Ishikawa (cell line): ENCODE data around the gene DCAF6.

Source experiments
- CEBPB ChIP-seq: IDR thresholded peaks from 2 replicates; pipeline ENCODE4 v1.6.1; 2012
- CREB1 ChIP-seq: IDR thresholded peaks from 2 replicates; pipeline ENCODE4 v1.6.1; 2012; ENCODE audit warnings: low read depth
- EGR1 ChIP-seq: IDR thresholded peaks from 2 replicates; pipeline ENCODE4 v1.6.1; 2012
- EP300 ChIP-seq: IDR thresholded peaks from 2 replicates; pipeline ENCODE4 v1.6.1; 2012; ENCODE audit warnings: borderline replicate concordance
- FOXM1 ChIP-seq: IDR thresholded peaks from 2 replicates; pipeline ENCODE4 v1.6.1; 2012; ENCODE audit warnings: low read depth, borderline replicate concordance
- MAX ChIP-seq: IDR thresholded peaks from 2 replicates; pipeline ENCODE4 v1.6.1; 2012
- NFIC ChIP-seq: IDR thresholded peaks from 2 replicates; pipeline ENCODE4 v1.6.1; 2012
- RAD21 ChIP-seq: IDR thresholded peaks from 2 replicates; pipeline ENCODE4 v1.6.1; 2012; ENCODE audit warnings: low read depth
- REST ChIP-seq: IDR thresholded peaks from 2 replicates; pipeline ENCODE4 v1.6.1; 2012; ENCODE audit warnings: low read depth, mild to moderate bottlenecking
- TAF1 ChIP-seq: IDR thresholded peaks from 2 replicates; pipeline ENCODE4 v1.6.1; 2012; ENCODE audit warnings: low read depth, mild to moderate bottlenecking
- TCF12 ChIP-seq: IDR thresholded peaks from 2 replicates; pipeline ENCODE4 v1.6.1; 2012; ENCODE audit warnings: low read depth
- TEAD4 ChIP-seq: IDR thresholded peaks from 2 replicates; pipeline ENCODE4 v1.6.1; 2012
- USF1 ChIP-seq: IDR thresholded peaks from 2 replicates; pipeline ENCODE4 v1.6.1; 2012
- YY1 ChIP-seq: IDR thresholded peaks from 2 replicates; pipeline ENCODE4 v1.6.1; 2012; ENCODE audit warnings: low read depth
- ZBTB7A ChIP-seq: IDR thresholded peaks from 2 replicates; pipeline ENCODE4 v1.6.1; 2012; ENCODE audit warnings: low read depth

The DCAF6 gene

GRCh38 chr1:168004531-168004930 lies 68.0 kb downstream of the DCAF6 start:
- TF ChIP-seq RAD21 = no peak
- TF ChIP-seq TCF12 = no peak
- no peak for TF ChIP-seq ZBTB7A
- no peak for TF ChIP-seq YY1
- TF ChIP-seq MAX = no peak
- TF ChIP-seq TAF1 = no peak
- TF ChIP-seq REST = no peak
- no peak for TF ChIP-seq TEAD4
- no peak for TF ChIP-seq USF1
- no peak for TF ChIP-seq NFIC
- no peak for TF ChIP-seq EGR1
- no peak for TF ChIP-seq CEBPB
- TF ChIP-seq CREB1 = no peak
- no peak for TF ChIP-seq FOXM1
- no peak for TF ChIP-seq EP300

GRCh38 chr1:168005529-168005928 lies 69.0 kb downstream of the DCAF6 start:
- no peak for TF ChIP-seq REST
- no peak for TF ChIP-seq MAX
- TF ChIP-seq RAD21 = no peak
- no peak for TF ChIP-seq CEBPB
- TF ChIP-seq TEAD4 = no peak

- TF ChIP-seq USF1 (no peak), TEAD4 (no peak), NFIC (no peak), RAD21 (no peak), TCF12 (no peak), CEBPB (no peak), ZBTB7A (no peak), FOXM1 (no peak), YY1 (no peak), EP300 (no peak), CREB1 (no peak), REST (no peak), MAX (no peak), TAF1 (no peak), EGR1 (no peak)
These were observed 71.2 kb downstream of the DCAF6 start for GRCh38 chr1:168007691-168008090.

GRCh38 chr1:168008595-168008994 lies 72.1 kb downstream of the DCAF6 start:
- no peak for TF ChIP-seq CREB1
- TF ChIP-seq ZBTB7A = no peak
- TF ChIP-seq MAX = no peak
- no peak for TF ChIP-seq FOXM1
- no peak for TF ChIP-seq USF1
